GM12865 (cell line): ENCODE data around the gene C1QTNF12.

Source experiments
- DNase-seq: peaks from one replicate; pipeline ENCODE4 v3.0.0; 2010; ENCODE audit warnings: low read depth
- H3K4me3 ChIP-seq: 2 replicates; pipeline ENCODE4 v1.5.1; 2011; ENCODE audit warnings: mild to moderate bottlenecking, low read depth, low read length, control low read depth
- TF ChIP-seq, protein P1 (sequence below): IDR thresholded peaks from 2 replicates; pipeline ENCODE4 v1.5.1; 2011; ENCODE audit warnings: low read length, control low read depth, low read depth, inconsistent platforms; ENCODE audit not compliant: insufficient read depth; ENCODE audit errors: missing control alignments

C1QTNF12 gene

DNA sequence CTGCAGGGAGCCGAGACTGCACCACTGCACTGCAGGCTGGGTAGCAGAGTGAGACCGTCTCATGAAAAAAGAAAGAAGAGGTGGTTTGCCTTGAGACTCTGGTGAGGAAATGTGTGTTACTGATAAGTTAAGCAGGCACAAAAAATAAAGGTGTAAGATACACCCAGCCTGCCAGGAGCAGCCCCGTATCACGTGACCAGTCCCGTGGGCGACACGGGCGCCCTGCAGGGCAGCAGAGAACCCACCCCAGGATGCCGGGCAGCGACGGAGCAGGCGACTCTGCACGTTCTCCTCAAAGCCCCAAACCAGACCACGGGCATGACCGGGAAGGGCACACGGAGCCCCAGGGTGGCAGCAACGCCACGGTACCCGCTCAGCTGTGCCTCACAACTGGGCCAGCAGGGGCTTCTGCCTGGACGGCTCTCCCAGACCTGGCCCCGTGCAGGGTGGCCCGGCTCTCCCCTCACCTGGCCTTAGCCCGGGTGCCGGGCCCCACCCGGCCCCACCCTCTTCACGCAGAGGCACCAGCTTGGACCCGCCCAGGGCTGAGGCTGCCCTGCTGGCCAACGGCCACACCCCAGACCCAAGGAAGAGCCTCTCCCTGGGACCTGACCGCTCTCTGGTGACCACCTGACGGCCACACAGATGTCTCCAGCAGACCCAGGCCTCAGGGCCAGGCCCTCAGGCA is 24.5 kb downstream of the C1QTNF12 start:
- no peak overlapping the region for H3K4me3 ChIP-seq
- TF ChIP-seq, protein P1, sequence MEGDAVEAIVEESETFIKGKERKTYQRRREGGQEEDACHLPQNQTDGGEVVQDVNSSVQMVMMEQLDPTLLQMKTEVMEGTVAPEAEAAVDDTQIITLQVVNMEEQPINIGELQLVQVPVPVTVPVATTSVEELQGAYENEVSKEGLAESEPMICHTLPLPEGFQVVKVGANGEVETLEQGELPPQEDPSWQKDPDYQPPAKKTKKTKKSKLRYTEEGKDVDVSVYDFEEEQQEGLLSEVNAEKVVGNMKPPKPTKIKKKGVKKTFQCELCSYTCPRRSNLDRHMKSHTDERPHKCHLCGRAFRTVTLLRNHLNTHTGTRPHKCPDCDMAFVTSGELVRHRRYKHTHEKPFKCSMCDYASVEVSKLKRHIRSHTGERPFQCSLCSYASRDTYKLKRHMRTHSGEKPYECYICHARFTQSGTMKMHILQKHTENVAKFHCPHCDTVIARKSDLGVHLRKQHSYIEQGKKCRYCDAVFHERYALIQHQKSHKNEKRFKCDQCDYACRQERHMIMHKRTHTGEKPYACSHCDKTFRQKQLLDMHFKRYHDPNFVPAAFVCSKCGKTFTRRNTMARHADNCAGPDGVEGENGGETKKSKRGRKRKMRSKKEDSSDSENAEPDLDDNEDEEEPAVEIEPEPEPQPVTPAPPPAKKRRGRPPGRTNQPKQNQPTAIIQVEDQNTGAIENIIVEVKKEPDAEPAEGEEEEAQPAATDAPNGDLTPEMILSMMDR, result no peak
- DNase-seq, result no peak

DNA sequence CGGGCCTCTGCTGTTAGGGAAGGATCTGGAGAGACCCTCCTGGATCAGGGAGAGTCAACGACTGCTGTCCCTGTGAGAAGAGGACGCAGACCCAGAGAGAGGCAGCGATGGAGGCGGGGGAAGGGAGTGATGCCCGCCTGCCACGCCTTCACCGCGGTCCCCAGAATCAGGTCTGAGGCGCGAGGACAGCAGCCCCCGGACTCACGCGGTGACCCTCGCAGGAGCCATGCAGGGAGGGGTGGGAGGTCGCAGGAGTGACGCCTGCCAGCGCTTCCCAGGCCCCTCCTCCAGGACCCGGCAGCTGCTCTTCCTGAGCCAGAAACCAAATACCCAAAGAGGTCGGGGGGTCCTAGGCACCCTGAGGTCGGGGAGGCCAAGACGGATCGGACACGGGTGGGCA is 26.3 kb downstream of the C1QTNF12 start:
- DNase-seq, result no peak
- no peak overlapping the region for H3K4me3 ChIP-seq
- TF ChIP-seq, protein P1, result no peak

DNA sequence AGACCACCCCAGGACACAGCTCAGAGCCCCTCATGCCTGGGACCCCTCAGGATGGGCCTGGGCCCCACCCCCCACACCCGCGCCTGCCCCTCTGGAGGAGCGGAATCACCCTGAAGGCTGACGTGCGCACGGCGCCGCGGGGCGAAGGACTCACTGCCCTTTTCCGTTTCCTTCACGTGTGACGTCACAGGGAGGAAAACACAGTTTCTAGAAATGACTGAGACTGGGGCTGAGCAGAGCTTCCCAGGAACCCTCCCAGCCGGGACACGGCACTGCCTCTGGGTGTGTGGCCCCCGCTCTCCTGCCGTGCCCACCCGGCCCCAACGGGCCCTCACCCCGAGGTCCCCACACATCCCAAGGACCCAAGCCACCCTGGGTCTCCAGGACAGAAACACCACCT is 27.2 kb downstream of the C1QTNF12 start:
- no peak overlapping the region for H3K4me3 ChIP-seq
- peak; percentile 31 for DNase-seq
- TF ChIP-seq, protein P1, result no peak

DNA sequence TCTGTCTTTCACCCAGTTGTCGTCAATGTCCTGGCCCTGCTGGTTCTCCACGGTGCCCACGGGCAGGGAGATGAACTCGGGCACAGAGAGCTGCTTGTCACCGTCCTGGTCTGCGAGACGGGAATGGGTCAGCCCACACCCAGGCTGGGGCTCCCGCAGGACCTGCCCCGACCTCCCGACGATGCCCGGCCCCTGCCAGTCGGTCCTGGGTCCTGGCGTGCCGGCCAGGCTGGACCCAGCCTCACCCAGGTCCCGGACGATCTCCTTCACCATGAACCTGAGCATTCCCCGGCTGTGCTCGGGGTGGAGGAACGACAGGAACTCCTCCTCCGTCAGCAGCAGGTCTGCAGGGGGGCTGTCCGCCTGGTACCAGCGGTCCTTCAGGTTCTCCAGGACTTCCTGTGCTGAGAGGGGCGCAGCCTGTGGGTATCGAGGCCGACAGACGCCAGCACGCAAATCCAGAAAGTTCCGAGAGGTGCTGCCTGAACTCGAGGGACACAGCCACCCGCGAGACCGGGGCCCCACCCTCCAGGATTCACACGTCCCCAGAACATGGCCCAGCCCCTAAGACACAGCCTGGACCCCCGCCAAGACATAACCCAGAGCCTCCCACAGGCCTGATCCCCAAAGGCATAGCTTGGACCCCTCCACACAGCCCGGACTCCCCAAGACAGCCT is 27.9 kb downstream of the C1QTNF12 start:
- no peak overlapping the region for H3K4me3 ChIP-seq
- TF ChIP-seq, protein P1, result no peak
- DNase-seq, result no peak

DNA sequence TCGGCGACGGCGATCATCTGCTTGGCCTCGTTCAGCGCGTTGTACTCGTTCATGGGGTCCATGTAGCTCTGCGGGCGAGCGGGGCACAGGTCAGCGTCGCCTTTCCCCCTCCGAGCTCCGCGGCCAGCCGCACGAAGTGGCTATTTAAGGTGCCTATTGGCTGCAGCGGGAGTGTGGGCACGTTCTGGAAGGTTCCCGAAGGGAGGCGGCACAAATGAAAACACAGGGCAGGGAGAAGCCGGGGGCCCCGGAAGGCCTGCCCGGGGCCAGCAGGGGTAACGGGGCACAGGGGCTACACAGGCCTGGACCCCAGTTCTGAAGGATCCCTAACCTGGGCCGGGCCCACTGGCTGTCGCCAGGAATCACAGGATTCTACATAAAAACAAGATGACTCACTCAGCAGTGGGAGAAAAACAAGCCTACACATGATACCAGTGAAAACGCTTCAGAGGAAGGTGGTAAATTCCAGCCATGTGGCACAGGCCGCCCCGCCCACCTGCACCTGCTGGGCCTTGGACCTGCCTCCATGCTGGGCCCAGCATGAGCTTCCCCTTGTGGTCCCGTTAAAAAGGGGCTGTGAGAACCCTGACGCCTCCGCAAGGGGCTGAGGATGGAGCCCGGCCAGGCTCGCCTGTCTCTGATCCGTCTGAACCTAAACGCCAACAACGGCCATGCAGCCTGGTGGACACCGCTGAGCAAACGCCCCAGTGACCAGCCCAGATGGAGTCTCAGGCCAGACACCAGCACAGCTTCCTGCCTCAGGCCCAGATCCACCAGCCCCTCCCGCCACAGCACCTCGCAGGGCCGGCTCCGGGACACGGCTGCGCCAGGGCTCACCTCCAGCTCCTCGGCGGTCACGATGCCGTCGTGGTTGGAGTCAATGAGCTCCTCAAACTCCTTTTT is 28.6 kb downstream of the C1QTNF12 start:
- DNase-seq, result no peak
- TF ChIP-seq, protein P1, result no peak
- H3K4me3 ChIP-seq, result no peak overlapping the region

DNA sequence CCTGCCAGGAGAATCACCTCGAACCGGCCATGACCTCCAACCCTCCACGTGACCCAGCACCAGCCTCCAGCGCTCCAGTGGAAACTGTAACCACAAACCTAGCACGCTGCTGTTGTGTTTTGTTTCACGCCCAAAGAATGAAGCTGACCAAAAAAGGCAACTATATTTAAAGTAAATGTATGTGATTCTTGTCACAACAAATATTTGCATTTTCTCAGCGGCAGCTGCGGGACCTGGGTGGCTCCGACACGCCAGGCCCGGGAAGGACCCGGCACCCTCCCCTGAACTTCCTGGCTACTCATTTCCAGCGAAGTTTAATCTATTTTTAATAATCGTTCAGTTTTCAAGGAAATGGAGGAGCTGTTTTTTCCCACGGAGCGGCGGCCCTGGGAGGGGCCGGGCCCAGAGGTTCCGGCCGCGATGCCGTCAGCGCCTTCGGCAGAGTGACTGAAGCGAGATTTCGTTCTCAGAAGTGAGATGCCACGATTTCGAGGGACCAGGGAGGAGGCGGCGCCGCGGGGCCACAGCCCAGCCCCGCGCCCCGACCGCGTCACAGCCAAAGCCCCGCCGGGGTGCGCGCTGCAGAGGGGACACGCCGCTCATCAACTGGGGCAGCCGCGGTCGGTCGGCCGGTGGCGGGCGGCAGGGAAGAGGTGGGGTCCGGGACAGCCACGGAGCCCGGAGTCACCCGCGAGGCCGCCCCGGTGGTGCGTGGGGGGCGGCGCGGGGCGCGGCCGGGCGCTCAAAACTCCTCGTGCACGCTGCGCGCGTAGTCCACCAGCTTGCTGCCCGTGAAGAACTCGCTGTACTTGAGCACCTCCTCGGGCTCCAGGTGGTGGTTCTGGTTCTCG is 29.5 kb downstream of the C1QTNF12 start:
- no peak overlapping the region for H3K4me3 ChIP-seq
- TF ChIP-seq, protein P1, result no peak
- no peak for DNase-seq
